HG03103 (cell line): ENCODE data around the gene SLC2A5.
"Not testable (repeated sequence)": the region's sequence is repeated elsewhere in the genome, so short reads cannot be mapped to it uniquely, and the experiment has no call there.

ENCODE experiments used
- ATAC-seq: cut with Tn5 transposase; IDR thresholded peaks from one replicate; pipeline ENCODE4 v1.9.1; 2021; ENCODE audit warnings: low read depth; ENCODE audit not compliant: unreplicated experiment

Gene SLC2A5

GRCh38 chr1:9010781-9011323, 58.6 kb downstream of the SLC2A5 start:
- no peak for ATAC-seq

- no peak for ATAC-seq
Measured at GRCh38 chr1:9009438-9010370, 59.7 kb downstream of the SLC2A5 start.

DNA sequence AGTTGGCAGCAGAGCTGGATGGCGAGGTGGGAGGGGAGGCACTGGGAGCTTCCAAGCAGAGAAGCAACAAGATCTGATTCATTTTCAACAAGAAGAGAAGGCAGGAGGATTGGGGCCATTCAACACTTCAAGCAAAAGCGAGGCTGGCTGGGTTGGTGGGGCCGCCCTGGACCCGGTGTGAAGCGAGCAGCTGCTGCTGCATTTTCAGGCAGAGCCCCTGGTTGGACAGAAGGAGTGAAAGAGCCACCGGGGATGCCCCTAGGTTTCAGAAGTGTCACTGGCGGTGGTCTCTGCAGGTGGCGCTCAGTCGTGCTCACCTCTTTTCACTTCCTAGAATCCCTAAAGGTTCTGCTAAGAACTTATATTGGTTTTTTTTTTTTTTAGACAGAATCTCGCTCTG, 61.2 kb downstream of the SLC2A5 start:
- ATAC-seq = no peak

DNA sequence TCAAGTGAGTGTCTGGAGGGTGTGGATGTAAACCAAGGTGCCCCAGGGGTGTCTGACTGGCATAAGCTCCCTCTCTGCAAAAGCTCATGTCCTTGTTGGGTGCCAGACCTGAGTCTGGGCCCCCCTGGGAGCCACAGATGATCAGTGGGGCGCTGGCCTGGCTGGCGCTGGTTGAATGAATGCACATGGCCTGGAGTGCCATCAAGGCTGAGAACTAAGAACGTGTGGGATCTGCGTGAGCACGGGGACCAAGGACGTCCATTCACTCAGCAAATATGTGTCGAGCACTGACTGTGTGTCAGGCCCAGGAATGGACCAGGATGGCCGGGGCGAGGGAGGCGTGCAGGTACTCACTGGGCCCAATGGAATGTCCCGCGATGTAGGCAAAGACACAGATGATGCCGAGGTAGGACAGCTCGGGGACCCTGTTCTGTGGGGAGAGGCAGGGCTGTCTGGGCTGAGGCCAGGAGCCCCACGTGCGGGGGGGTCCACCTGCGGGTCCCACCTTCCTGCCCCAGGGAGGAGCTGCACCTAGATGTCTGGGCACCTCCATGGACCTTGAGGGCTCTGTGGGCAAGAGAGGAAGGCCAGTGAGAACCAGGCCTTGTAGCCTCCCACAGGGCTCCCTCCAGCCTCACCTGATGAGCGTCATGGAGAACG, 62.3 kb downstream of the SLC2A5 start:
- no peak for ATAC-seq

DNA sequence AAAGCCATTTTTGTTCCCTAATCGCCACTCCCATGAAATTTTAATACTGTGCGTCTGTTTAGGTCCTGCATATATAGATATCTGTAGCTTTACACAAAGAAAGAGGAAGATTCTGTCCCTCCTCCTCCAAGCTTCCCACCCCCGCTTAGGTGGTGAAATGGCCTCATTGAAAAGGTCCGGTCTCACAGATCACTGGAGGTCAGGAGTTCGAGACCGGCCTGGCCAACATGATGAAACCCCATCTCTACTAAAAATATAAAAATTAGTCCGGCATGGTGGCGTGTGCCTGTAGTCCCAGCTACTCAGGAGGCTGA, 64.1 kb downstream of the SLC2A5 start:
- ATAC-seq = no peak

GRCh38 chr1:9004700-9005394, 64.6 kb downstream of the SLC2A5 start:
- ATAC-seq = no peak

DNA sequence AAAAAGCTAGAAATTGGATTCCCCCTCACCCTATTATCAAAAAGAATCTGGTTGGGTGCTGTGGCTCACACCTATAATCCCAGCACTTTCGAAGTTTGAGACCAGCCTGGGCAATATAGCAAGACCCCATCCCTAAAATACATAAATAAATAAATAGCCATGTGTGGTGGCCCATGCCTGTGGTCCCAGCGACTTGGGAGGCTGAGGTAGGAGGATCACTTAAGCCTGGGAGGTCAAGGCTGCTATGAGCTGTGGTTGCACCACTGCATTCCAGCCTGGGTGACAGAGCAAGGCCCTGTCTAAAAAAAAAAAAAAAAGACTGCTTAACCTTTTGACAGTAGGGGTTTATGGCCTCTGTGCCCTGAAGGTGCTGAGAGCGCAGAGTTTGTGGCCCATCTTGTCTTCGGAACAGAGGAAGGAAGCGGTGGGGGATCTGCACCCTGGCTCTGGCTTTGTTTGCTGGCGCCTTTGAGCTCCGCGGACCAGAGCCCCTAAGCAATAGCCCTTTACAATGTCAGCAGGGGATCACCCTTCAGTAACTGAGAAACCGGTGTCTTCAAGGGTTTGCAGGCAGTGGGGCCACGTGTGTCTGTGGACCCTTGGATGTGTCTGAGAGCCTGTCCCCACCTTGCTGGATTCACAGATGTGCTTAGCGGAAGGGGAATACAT, 65.3 kb downstream of the SLC2A5 start:
- ATAC-seq = no peak

- ATAC-seq = not testable (repeated sequence)
Measured at GRCh38 chr1:9002215-9002560, 67.2 kb downstream of the SLC2A5 start.

DNA sequence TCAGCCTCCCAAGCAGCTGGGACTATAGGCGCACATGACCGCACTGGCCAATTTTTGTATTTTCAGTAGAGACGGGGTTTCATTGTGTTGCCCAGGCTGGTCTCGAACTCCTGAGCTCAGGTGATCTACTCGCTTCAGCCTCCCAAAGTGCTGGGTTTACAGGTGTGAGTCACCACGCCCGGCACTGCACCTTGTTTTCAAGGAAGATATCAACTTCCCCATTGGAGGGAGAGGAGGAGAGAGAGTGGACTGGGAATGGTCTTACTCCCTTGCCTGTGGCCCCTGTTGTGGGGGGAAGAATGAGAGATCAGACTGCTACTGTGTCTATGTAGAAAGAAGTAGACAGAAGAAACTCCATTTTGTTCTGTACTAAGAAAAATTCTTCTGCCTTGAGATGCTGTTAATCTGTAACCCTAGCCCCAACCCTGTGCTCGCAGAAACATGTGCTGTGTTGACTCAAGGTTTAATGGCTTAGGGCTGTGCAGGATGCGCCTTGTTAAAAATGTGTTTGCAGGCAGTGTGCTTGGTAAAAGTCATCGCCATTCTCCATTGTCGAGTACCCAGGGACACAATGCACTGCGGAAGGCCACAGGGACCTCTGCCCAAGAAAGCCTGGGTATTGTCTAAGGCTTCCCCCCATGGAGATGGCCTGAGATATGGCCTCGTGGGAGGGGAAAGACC, 67.8 kb downstream of the SLC2A5 start:
- not testable (repeated sequence) for ATAC-seq

GRCh38 chr1:8993962-8994675, 75.3 kb downstream of the SLC2A5 start:
- not testable (repeated sequence) for ATAC-seq

- no peak for ATAC-seq
Measured at GRCh38 chr1:8992936-8993687, 76.3 kb downstream of the SLC2A5 start.

- no peak for ATAC-seq
Measured at GRCh38 chr1:8989821-8990220, 79.6 kb downstream of the SLC2A5 start.

DNA sequence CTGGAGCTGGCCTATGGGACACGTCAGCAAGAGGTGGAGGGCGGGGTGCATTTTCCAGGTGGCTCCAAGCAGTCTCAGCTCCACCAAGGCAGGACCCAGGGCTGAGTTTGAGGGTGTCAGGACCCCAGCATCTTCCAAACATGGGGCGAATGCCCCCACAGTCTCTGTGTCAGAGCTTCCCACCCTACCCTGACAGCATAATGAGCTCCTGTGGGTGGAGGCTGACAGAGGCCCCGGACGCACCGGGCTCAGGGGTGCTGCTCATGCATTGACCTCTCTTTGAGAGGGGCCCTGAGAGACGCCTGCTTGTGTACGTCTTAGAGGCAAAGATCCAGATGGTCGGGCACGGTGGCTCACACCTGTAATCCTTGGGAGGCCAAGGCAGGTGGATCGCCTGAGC, 80.4 kb downstream of the SLC2A5 start:
- no peak for ATAC-seq

DNA sequence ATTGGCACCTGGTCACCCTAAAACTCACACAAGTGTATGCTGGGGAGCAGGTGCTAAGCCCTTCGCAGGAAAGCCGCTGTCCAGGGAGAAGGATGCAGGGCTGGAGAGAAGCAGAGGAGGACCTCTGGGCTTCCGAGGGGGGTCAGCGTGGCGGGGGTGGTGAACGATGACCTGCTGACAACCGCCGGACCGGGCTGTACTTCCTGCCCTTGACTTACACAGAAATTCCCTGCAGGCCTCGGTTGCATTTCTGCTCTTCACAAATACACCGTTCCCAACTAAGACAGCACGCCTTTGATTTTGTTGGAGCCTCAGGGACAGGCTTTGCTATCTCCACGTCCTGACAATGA, 80.8 kb downstream of the SLC2A5 start:
- ATAC-seq = no peak

DNA sequence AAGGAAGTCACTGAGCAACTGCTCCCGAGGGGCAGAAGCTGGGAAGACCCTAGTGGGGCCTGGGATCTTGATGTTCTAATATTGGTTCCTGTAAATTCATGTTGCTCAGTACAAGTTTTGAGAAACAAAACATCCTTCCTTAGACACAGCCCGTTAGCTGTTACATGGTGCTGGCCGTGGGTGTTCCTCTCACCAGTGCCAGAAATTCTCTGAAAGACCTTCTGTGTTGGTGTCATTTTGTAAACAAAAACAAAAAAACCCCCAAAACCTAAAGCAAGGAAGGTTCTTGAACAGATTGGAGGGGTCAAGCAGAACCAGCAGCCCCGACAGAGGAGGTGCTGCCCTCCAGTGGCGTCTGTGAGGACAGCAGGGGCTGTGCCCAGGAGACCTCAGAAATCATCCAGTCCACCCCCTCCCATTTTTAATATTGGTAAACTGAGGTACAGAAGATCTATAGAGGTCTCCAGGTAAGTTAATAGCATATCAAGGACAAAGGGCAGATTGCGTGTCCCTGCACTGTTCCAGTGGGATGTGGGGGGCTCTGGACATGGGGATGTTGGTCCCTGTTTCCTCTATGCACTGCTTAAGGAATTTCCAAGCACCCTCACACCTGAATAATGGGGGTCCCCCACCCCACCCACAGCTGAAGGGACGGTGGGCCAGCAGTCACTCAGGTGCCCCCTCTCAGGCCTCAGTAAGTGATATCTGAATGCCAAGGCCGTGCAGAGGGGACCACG, 81.4 kb downstream of the SLC2A5 start:
- no peak for ATAC-seq

GRCh38 chr1:8986814-8987190, 82.6 kb downstream of the SLC2A5 start:
- no peak for ATAC-seq

- no peak for ATAC-seq
Measured at GRCh38 chr1:8985915-8986813, 83.3 kb downstream of the SLC2A5 start.
